Measurements from ENCODE around the gene NRG3. TPM values are rescaled to one million over a fixed set of nuclear protein-coding genes. Genes with fewer than 3 reads are reported as not detected.

The NRG3 gene
- total RNA-seq, 2 experiments from 2014 or later: not detected

- ChIA-PET POLR2A (no interaction called here), CTCF (no interaction called here)
- intact Hi-C loops (cut with DNase I, micrococcal nuclease): no loop called here
- H3K27me3 ChIP-seq (ENCODE audit: control insufficient read depth in 1 of 2, insufficient read depth in 2 of 2, low read length in 2 of 2): no peaks in the 10 kb centered on the region
- H3K27me3 Mint-ChIP-seq: no peaks in the 10 kb centered on the region
- no peak for ATAC-seq (ENCODE audit: poor library complexity)
- H3K27ac Mint-ChIP-seq: no peak overlapping the region
- no peak for TF ChIP-seq CTCF (IDR thresholded peaks at IDR 0.05)
- H3K4me3 ChIP-seq (ENCODE audit: low read length): no peak overlapping the region
- peaks cover 4% of the 10 kb centered on the region for H3K9me3 Mint-ChIP-seq
- no peak overlapping the region for H3K4me3 Mint-ChIP-seq
- no peaks in the 10 kb centered on the region for H3K4me1 ChIP-seq (ENCODE audit: insufficient read depth, low read length)
- H3K4me1 Mint-ChIP-seq (ENCODE audit: low read depth): no peaks in the 10 kb centered on the region
- H3K27ac ChIP-seq (ENCODE audit: low read depth in 1 of 2, low read length in 2 of 2): no peak overlapping the region
- no peak for DNase-seq
- H3K36me3 Mint-ChIP-seq (ENCODE audit: low read depth): no peaks in the 10 kb centered on the region
- no peaks in the 10 kb centered on the region for H3K36me3 ChIP-seq (ENCODE audit: insufficient read depth, low read length)
- H3K9me3 ChIP-seq (ENCODE audit: control insufficient read depth in 1 of 2, insufficient read depth in 1 of 2, low read length in 2 of 2): peaks cover 0 to 4% of the 10 kb centered on the region in 2 experiments
These were observed 863.6 kb downstream of the NRG3 start for GRCh38 chr10:82738592-82738991.

GRCh38 chr10:82742478-82742877 is 867.5 kb downstream of the NRG3 start:
- ChIA-PET CTCF (no interaction called here), POLR2A (no interaction called here)
- Histone ChIP-seq H3K27ac (ENCODE audit: low read depth in 1 of 2, low read length in 2 of 2) (no peak overlapping the region), H3K4me1 (ENCODE audit: insufficient read depth, low read length) (no peaks in the 10 kb centered on the region), H3K27me3 (ENCODE audit: control insufficient read depth in 1 of 2, insufficient read depth in 2 of 2, low read length in 2 of 2) (no peaks in the 10 kb centered on the region), H3K4me3 (ENCODE audit: low read length) (no peak overlapping the region), H3K36me3 (ENCODE audit: insufficient read depth, low read length) (no peaks in the 10 kb centered on the region), H3K9me3 (ENCODE audit: control insufficient read depth in 1 of 2, insufficient read depth in 1 of 2, low read length in 2 of 2) (peaks cover 0 to 8% of the 10 kb centered on the region in 2 experiments)
- H3K27me3 Mint-ChIP-seq: no peaks in the 10 kb centered on the region
- intact Hi-C loops (cut with DNase I, micrococcal nuclease): no loop called here
- DNase-seq: no peak
- H3K4me1 Mint-ChIP-seq (ENCODE audit: low read depth): no peaks in the 10 kb centered on the region
- no peaks in the 10 kb centered on the region for H3K36me3 Mint-ChIP-seq (ENCODE audit: low read depth)
- no peak overlapping the region for H3K4me3 Mint-ChIP-seq
- no peaks in the 10 kb centered on the region for H3K9me3 Mint-ChIP-seq
- H3K27ac Mint-ChIP-seq: no peak overlapping the region
- ATAC-seq (ENCODE audit: poor library complexity): no peak
- no peak for TF ChIP-seq CTCF (IDR thresholded peaks at IDR 0.05)

- Mint-ChIP-seq H3K36me3 (ENCODE audit: low read depth) (no peaks in the 10 kb centered on the region), H3K9me3 (no peaks in the 10 kb centered on the region), H3K27ac (no peak overlapping the region), H3K4me3 (no peak overlapping the region), H3K4me1 (ENCODE audit: low read depth) (no peaks in the 10 kb centered on the region), H3K27me3 (no peaks in the 10 kb centered on the region)
- DNase-seq (no peak), ATAC-seq (ENCODE audit: poor library complexity) (no peak)
- TF ChIP-seq CTCF (IDR thresholded peaks at IDR 0.05): no peak
- no peak overlapping the region for H3K27ac ChIP-seq (ENCODE audit: low read depth in 1 of 2, low read length in 2 of 2)
- ChIA-PET CTCF (no interaction called here), POLR2A (no interaction called here)
- H3K4me3 ChIP-seq (ENCODE audit: low read length): no peak overlapping the region
- no peaks in the 10 kb centered on the region for H3K27me3 ChIP-seq (ENCODE audit: control insufficient read depth in 1 of 2, insufficient read depth in 2 of 2, low read length in 2 of 2)
- no peaks in the 10 kb centered on the region for H3K36me3 ChIP-seq (ENCODE audit: insufficient read depth, low read length)
- H3K4me1 ChIP-seq (ENCODE audit: insufficient read depth, low read length): no peaks in the 10 kb centered on the region
- intact Hi-C loops (cut with DNase I, micrococcal nuclease): no loop called here
- H3K9me3 ChIP-seq (ENCODE audit: control insufficient read depth in 1 of 2, insufficient read depth in 1 of 2, low read length in 2 of 2): peaks cover 0 to 6% of the 10 kb centered on the region in 2 experiments
These were observed 867.9 kb downstream of the NRG3 start for GRCh38 chr10:82742898-82743297.
